GM23338 (cell line): ENCODE measurements around the gene C2orf68. TPM values are rescaled to one million over a fixed set of nuclear protein-coding genes. Genes with fewer than 3 reads are reported as not detected.

Source experiments
- ATAC-seq: fragments of 200-7000 bp; cut with Tn5 transposase; 3 replicates; pipeline ENCODE4 v1.9.1; 2020
- DNase-seq: peaks from one replicate; pipeline ENCODE4 v3.0.0-alpha.2; 2015; ENCODE audit warnings: low spot score
- H2AFZ ChIP-seq: fragments of 200-600 bp; sonication (generic); 2 replicates; pipeline ENCODE4 v1.8.0; 2016; ENCODE audit warnings: antibody characterized with exemption, mild to moderate bottlenecking, moderate library complexity
- H3F3A ChIP-seq: fragments of 200-600 bp; sonication (generic); replicated peaks from 2 replicates; pipeline ENCODE4 v1.8.0; 2017; ENCODE audit warnings: antibody characterized with exemption, mixed run types, low read depth
- H3K27ac ChIP-seq: fragments of 200-600 bp; sonication (generic); 2 replicates; pipeline ENCODE4 v1.6.1; 2016; ENCODE audit warnings: low read depth
- H3K27me3 ChIP-seq: fragments of 200-600 bp; sonication (generic); 2 replicates; pipeline ENCODE4 v1.8.0; 2016; ENCODE audit warnings: mild to moderate bottlenecking, mixed run types, moderate library complexity; ENCODE audit not compliant: insufficient read depth
- H3K36me3 ChIP-seq: fragments of 200-600 bp; sonication (generic); 2 replicates; pipeline ENCODE4 v1.8.0; 2016; ENCODE audit warnings: mild to moderate bottlenecking; ENCODE audit not compliant: insufficient read depth
- H3K4me1 ChIP-seq: fragments of 200-600 bp; sonication (generic); 2 replicates; pipeline ENCODE4 v1.8.0; 2016; ENCODE audit warnings: mild to moderate bottlenecking, moderate library complexity; ENCODE audit not compliant: insufficient read depth
- H3K4me2 ChIP-seq: fragments of 200-600 bp; sonication (generic); 2 replicates; pipeline ENCODE4 v1.7.1; 2017; ENCODE audit warnings: mixed run types
- H3K4me3 ChIP-seq: fragments of 200-600 bp; sonication (generic); 2 replicates; pipeline ENCODE4 v1.6.1; 2016; ENCODE audit warnings: mixed run types
- H3K79me2 ChIP-seq: fragments of 200-600 bp; sonication (generic); replicated peaks from 2 replicates; pipeline ENCODE4 v1.8.0; 2017; ENCODE audit warnings: mild to moderate bottlenecking; ENCODE audit not compliant: insufficient read depth
- H3K9me2 ChIP-seq: fragments of 200-600 bp; sonication (generic); 2 replicates; pipeline ENCODE4 v1.8.0; 2017; ENCODE audit not compliant: insufficient read depth
- H4K20me1 ChIP-seq: fragments of 200-600 bp; sonication (generic); replicated peaks from 2 replicates; pipeline ENCODE4 v1.8.0; 2017; ENCODE audit warnings: mild to moderate bottlenecking; ENCODE audit not compliant: insufficient read depth
- H3K27ac Mint-ChIP-seq: 2 replicates; pipeline ENCODE4 v1.8.0; 2020; ENCODE audit warnings: inconsistent platforms, mild to moderate bottlenecking, moderate library complexity, mixed read lengths
- H3K27me3 Mint-ChIP-seq: 3 replicates; pipeline ENCODE4 v1.8.0; 2022; ENCODE audit warnings: low read depth, mild to moderate bottlenecking, moderate library complexity, mixed read lengths, inconsistent platforms; ENCODE audit not compliant: insufficient read depth, poor library complexity
- H3K36me3 Mint-ChIP-seq: 3 replicates; pipeline ENCODE4 v1.8.0; 2021; ENCODE audit warnings: low read depth, mild to moderate bottlenecking, inconsistent platforms, moderate library complexity, mixed read lengths
- H3K4me1 Mint-ChIP-seq: 3 replicates; pipeline ENCODE4 v1.8.0; 2020; ENCODE audit warnings: mild to moderate bottlenecking, inconsistent platforms, mixed read lengths
- H3K4me3 Mint-ChIP-seq: 3 replicates; pipeline ENCODE4 v1.8.0; 2021; ENCODE audit warnings: moderate library complexity, mild to moderate bottlenecking, inconsistent platforms, mixed read lengths
- H3K9me3 Mint-ChIP-seq: 3 replicates; pipeline ENCODE4 v1.8.0; 2020; ENCODE audit warnings: moderate library complexity, mild to moderate bottlenecking, inconsistent platforms, mixed read lengths
- CREB1 ChIP-seq: fragments of 250-450 bp; sonication (Bioruptor Pico); IDR thresholded peaks from 2 replicates; pipeline ENCODE4 v1.5.0; 2020; ENCODE audit warnings: low read depth, mild to moderate bottlenecking, moderate library complexity
- CTCF ChIP-seq, 2 experiments: fragments of 200-600 bp in 1 of 2; sonication (generic) in 1 of 2; conservative IDR thresholded peaks; 2 replicates each; pipeline versions ENCODE4 v1.5.1 to v1.6.1; 2016 to 2017; ENCODE audit warnings: antibody characterized with exemption in 2 of 2, low read depth in 2 of 2, mild to moderate bottlenecking in 2 of 2, moderate library complexity in 1 of 2
- ETS1 ChIP-seq: IDR thresholded peaks from 2 replicates; pipeline ENCODE4 v1.6.1; 2016; ENCODE audit warnings: antibody characterized with exemption
- EZH2 ChIP-seq: fragments of 200-600 bp; sonication (generic); IDR thresholded peaks from one replicate; pipeline ENCODE4 v1.8.0; 2017; ENCODE audit warnings: antibody characterized with exemption, mild to moderate bottlenecking, low read depth; ENCODE audit not compliant: unreplicated experiment
- EZH2phosphoT487 ChIP-seq: fragments of 200-600 bp; sonication (generic); IDR thresholded peaks from one replicate; pipeline ENCODE4 v1.8.1; 2018; ENCODE audit warnings: antibody characterized with exemption; ENCODE audit not compliant: unreplicated experiment
- JUNB ChIP-seq: IDR thresholded peaks from one replicate; pipeline ENCODE4 v1.6.1; 2016; ENCODE audit warnings: antibody characterized with exemption; ENCODE audit not compliant: unreplicated experiment
- NANOG ChIP-seq: IDR thresholded peaks from 2 replicates; pipeline ENCODE4 v1.6.1; 2016; ENCODE audit warnings: antibody characterized with exemption, borderline replicate concordance
- POLR2AphosphoS5 ChIP-seq: IDR thresholded peaks from 2 replicates; pipeline ENCODE4 v1.6.1; 2016; ENCODE audit warnings: antibody characterized with exemption, low read depth
- REST ChIP-seq: IDR thresholded peaks from one replicate; pipeline ENCODE4 v1.6.1; 2018; ENCODE audit warnings: antibody characterized with exemption; ENCODE audit not compliant: unreplicated experiment
- STAT1 ChIP-seq: IDR thresholded peaks from one replicate; pipeline ENCODE4 v1.6.1; 2016; ENCODE audit warnings: antibody characterized with exemption; ENCODE audit not compliant: unreplicated experiment
- ZNF114 ChIP-seq: fragments of 250-450 bp; sonication (Bioruptor Pico); IDR thresholded peaks from 2 replicates; pipeline ENCODE4 v1.5.0; 2020; ENCODE audit warnings: mild to moderate bottlenecking, moderate library complexity
- ZNF462 ChIP-seq: fragments of 250-450 bp; sonication (Bioruptor Pico); IDR thresholded peaks from 2 replicates; pipeline ENCODE4 v1.5.0; 2020; ENCODE audit warnings: mild to moderate bottlenecking, moderate library complexity
- polyA plus RNA-seq: library from polyadenylated mRNA; unstranded; fragments of >200 nt; fragmentation: Nextera tagmentation; extraction: Ambion mirVana; gene quantifications from 2 replicates; pipeline ENCODE4 v1.2.1, GENCODE V29; 2016
- total RNA-seq: library from RNA; depleted of rRNA; stranded (reverse); fragments of >200 nt; shearing (Covaris generic); gene quantifications from 2 replicates; pipeline ENCODE4 v1.2.3, GENCODE V29; 2014

The C2orf68 gene
- total and polyA plus RNA-seq, 2 experiments from 2014 or later = 26.8 to 76.4 TPM

GRCh38 chr2:85598594-85599340, 13.1 kb downstream of the C2orf68 start:
- ATAC-seq (no peak), DNase-seq (no peak)
- Histone ChIP-seq H3F3A (no peaks in the 10 kb centered on the region), H4K20me1 (0 out of 2 replicates have a peak, but pooled peaks cover 5% of the 10 kb centered on the region), H3K27me3 (no peaks in the 10 kb centered on the region), H3K4me2 (no peak overlapping the region), H3K4me1 (peaks cover 6% of the 10 kb centered on the region), H3K4me3 (no peak overlapping the region), H3K79me2 (peaks cover 20% of the 10 kb centered on the region), H3K36me3 (no peaks in the 10 kb centered on the region; the same call in 1 of the 2 replicates), H2AFZ (no peak overlapping the region), H3K9me2 (no peaks in the 10 kb centered on the region), H3K27ac (no peak overlapping the region)
- peaks cover 30% of the 10 kb centered on the region for H3K27me3 Mint-ChIP-seq
- H3K27ac Mint-ChIP-seq = no peak overlapping the region
- H3K4me3 Mint-ChIP-seq = no peak overlapping the region
- peaks cover 12% of the 10 kb centered on the region for H3K4me1 Mint-ChIP-seq
- peaks cover 3% of the 10 kb centered on the region; the same call in 1 of the 3 replicates for H3K9me3 Mint-ChIP-seq
- no peak for TF ChIP-seq ZNF462 (CRISPR knock-in tag)
- TF ChIP-seq CREB1 (CRISPR knock-in tag) = no peak
- no peak for TF ChIP-seq NANOG
- no peak for TF ChIP-seq ETS1
- TF ChIP-seq ZNF114 = no peak
- no peak for TF ChIP-seq STAT1
- TF ChIP-seq REST = no peak
- no peak for TF ChIP-seq POLR2AphosphoS5
- TF ChIP-seq JUNB = no peak
- TF ChIP-seq EZH2 = no peak
- TF ChIP-seq EZH2phosphoT487 = no peak
- no peak for TF ChIP-seq CTCF (conservative IDR thresholded peaks at IDR 0.05; ENCODE audit: low read depth in 2 of 2)
- H3K36me3 Mint-ChIP-seq = peaks cover 8% of the 10 kb centered on the region; the same call in 1 of the 3 replicates
